Mucosa of descending colon (tissue), 3 donors: ENCODE measurements around the gene ARHGDIB. TPM values are rescaled to one million over a fixed set of nuclear protein-coding genes. Genes with fewer than 3 reads are reported as not detected.

Experiments
- ATAC-seq: fragments of 200-7000 bp; cut with Tn5 transposase; one replicate; pipeline ENCODE4 v1.9.1; 2020; ENCODE audit warnings: mild to moderate bottlenecking, moderate library complexity
- DNase-seq, 3 donors: peaks; one replicate each; pipeline ENCODE4 v3.0.0-alpha.2; 2020
- H3K36me3 ChIP-seq: fragments of 200-600 bp; one replicate; pipeline ENCODE4 v1.8.0; 2021; ENCODE audit warnings: low read depth, mild to moderate bottlenecking
- H3K4me1 ChIP-seq: fragments of 200-600 bp; one replicate; pipeline ENCODE4 v1.8.0; 2021; ENCODE audit warnings: low read depth, mild to moderate bottlenecking
- H3K4me3 ChIP-seq: fragments of 200-600 bp; one replicate; pipeline ENCODE4 v1.8.0; 2021; ENCODE audit warnings: mild to moderate bottlenecking
- H3K9me3 ChIP-seq: fragments of 200-600 bp; one replicate; pipeline ENCODE4 v1.8.0; 2021; ENCODE audit warnings: mild to moderate bottlenecking
- intact Hi-C, 2 donors: fragments of 100-400 bp; cut with DNase I in 1 of 2; cut with micrococcal nuclease in 1 of 2; formaldehyde crosslinking; loops; one replicate each; pipeline versions ENCODE4 v1.11.0 to v1.11.1; 2022; cut with DNase I, micrococcal nuclease
- total RNA-seq, 3 donors: library from RNA; stranded (reverse); fragmentation: NEBNext Ultra II Directional in 2 of 3; extraction: Animal tissue kit (Norgen Biotek cat#: 25700) in 2 of 3; gene quantifications; one replicate each; pipeline versions ENCODE4 v1.2.1 to v1.2.4, GENCODE V29; 2021 to 2023
- TF ChIP-seq, protein P1 (sequence below): fragments of 200-600 bp; IDR thresholded peaks from one replicate; pipeline ENCODE4 v1.8.0; 2022; ENCODE audit warnings: antibody characterized with exemption, mild to moderate bottlenecking
- donor health status: DM: no; HTN: no; CAD: no; lungs with moderate emphysema.
- donor health status: DM: no; HTN: no; CAD: no.
- donor health status: DM: no; HTN: yes; CAD: no.

ARHGDIB gene
- total RNA-seq, 3 donors from 2014 or later = 26.2 to 78.2 (median 37.8) TPM

DNA sequence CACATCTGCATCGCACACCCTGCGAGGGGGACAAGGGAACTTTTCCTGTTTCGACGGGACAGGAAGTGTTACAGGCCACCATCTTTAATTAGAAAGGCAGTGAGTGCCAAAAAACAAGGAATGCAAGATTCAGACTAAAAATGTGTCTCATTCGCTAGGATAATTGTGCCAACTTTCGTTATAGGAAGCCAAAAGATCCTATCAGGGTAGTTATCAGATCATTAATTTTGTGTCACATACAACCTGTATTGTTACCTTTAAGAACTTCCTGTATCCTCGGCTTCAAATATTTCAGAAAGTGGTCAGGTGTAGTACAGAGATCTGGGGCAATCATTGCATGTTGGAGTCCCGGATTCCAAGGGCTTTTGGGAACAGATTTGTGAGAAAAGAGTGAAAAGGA is 56.5 kb downstream of the ARHGDIB start:
- no peak overlapping the region for H3K4me3 ChIP-seq
- TF ChIP-seq, protein P1, sequence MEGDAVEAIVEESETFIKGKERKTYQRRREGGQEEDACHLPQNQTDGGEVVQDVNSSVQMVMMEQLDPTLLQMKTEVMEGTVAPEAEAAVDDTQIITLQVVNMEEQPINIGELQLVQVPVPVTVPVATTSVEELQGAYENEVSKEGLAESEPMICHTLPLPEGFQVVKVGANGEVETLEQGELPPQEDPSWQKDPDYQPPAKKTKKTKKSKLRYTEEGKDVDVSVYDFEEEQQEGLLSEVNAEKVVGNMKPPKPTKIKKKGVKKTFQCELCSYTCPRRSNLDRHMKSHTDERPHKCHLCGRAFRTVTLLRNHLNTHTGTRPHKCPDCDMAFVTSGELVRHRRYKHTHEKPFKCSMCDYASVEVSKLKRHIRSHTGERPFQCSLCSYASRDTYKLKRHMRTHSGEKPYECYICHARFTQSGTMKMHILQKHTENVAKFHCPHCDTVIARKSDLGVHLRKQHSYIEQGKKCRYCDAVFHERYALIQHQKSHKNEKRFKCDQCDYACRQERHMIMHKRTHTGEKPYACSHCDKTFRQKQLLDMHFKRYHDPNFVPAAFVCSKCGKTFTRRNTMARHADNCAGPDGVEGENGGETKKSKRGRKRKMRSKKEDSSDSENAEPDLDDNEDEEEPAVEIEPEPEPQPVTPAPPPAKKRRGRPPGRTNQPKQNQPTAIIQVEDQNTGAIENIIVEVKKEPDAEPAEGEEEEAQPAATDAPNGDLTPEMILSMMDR = no peak
- no peaks in the 10 kb centered on the region for H3K36me3 ChIP-seq
- DNase-seq = no peak
- H3K9me3 ChIP-seq = no peaks in the 10 kb centered on the region
- ATAC-seq = no peak
- no peaks in the 10 kb centered on the region for H3K4me1 ChIP-seq
- intact Hi-C loops = no loop called here

DNA sequence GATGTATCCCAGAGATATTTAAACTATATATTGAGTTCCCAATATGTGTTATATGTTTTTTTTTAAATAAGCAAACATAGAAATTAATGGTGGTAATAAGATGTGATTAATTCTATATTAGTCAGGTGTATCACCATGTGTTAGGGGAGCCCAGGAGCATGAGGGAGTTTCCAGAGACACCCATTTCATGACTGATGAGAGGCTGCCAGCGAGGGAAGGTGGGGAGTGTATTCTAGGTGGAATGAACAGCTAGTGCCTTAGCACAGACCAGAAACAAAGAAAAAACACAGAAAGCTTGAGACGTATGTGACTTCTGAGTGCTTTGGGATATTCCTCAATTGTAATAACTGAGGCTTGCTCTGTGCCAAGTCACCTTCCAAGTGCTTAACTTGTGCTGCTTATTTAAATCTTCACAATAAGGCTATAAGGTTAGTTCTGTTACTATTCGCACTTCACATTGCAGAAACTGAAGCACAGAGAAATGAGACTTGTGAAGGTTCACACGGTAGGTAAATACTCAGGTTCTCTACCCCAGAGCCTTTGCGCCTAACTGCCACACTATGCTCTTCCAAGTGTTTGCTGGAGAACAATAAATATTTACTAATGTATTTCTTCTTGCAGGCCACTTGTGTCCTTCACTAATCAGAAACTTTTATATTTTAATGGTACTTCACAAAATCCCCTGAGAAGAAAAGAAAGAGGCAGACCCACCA is 57.9 kb downstream of the ARHGDIB start:
- no peak for DNase-seq
- TF ChIP-seq, protein P1 = no peak
- Histone ChIP-seq H3K4me3 (no peak overlapping the region), H3K4me1 (no peaks in the 10 kb centered on the region), H3K36me3 (no peaks in the 10 kb centered on the region), H3K9me3 (no peaks in the 10 kb centered on the region)
- intact Hi-C loops = no loop called here
- ATAC-seq = no peak

DNA sequence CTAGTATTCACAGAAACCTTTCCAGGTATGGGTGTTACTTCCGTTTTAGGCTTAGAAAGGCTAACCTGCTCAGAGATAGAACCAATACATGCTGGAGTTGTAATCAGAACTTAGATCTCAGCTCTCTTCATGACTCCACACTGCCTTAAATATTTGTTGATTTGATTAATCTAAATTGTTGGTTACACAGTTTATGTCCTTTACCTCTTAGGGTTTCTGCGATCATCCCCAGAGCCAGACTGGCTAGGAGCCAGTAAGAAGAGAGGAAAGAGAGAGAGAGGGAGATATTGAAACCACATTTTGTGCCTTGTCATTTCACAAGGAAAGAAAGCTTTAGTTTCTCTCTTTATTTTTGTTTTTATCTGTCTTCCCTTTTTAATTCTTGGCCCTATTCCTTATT is 58.9 kb downstream of the ARHGDIB start:
- Histone ChIP-seq H3K4me3 (no peak overlapping the region), H3K36me3 (no peaks in the 10 kb centered on the region), H3K9me3 (no peaks in the 10 kb centered on the region), H3K4me1 (no peaks in the 10 kb centered on the region)
- DNase-seq = no peak
- intact Hi-C loops = no loop called here
- ATAC-seq = no peak
- TF ChIP-seq, protein P1 = no peak

DNA sequence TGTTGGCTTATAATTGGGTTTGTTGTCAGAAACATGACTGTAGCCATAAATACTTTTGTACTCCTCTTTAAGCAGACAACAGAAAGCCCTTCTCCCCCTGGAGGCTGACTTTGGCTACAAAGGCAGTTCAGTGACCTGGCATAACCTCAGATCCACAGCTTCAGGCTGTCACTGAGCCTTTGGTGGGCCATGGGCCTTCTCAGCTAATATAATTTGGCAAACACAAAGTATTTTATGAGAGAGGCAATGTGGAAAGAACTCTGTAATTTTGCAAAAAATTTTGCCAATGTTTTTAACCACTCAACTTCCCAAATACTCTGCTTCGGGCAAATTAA is 60.2 kb downstream of the ARHGDIB start:
- ATAC-seq (no peak), DNase-seq (no peak)
- TF ChIP-seq, protein P1 = no peak
- intact Hi-C loops = no loop called here
- H3K4me1 ChIP-seq = no peaks in the 10 kb centered on the region
- no peaks in the 10 kb centered on the region for H3K36me3 ChIP-seq
- no peaks in the 10 kb centered on the region for H3K9me3 ChIP-seq
- H3K4me3 ChIP-seq = no peak overlapping the region

DNA sequence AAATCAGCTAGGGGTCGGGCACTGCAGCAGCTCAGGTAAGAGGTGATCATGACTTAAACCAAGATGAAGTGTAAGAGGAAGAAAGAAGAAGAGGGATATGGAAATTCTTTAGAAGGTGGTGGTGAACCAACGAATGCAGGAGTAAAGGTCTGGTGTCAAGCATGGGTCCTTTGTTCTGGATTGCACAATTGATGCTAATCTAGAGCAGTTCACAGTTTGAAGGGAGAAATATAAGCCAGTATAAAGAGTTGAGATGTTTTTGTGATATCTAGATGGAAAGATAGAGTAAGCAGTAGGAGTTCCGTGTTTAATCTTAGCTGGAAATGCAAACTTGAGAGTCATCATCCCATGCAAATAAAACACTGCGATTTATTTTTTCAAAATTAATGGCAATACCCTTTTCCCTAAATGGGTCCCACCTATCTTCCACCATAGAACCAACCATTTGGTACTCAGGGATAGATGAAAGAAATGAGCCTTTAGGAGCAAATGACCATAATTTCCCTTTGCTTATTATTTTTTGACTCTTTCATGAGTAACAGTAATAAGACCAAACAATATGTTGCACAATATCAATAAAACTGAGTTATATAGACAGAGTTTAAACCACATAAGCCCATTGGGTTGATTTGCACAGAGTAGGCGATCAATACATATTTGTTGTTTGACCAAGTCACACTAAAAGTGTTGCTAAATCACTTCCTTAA is 60.7 kb downstream of the ARHGDIB start:
- TF ChIP-seq, protein P1 = no peak
- H3K4me3 ChIP-seq = no peak overlapping the region
- DNase-seq (no peak), ATAC-seq (no peak)
- intact Hi-C loops = no loop called here
- H3K9me3 ChIP-seq = no peaks in the 10 kb centered on the region
- no peaks in the 10 kb centered on the region for H3K4me1 ChIP-seq
- no peaks in the 10 kb centered on the region for H3K36me3 ChIP-seq
